HG02678 (cell line): ENCODE data around the gene SGK1.

Experiments used
- ATAC-seq: cut with Tn5 transposase; IDR thresholded peaks from one replicate; pipeline ENCODE4 v1.9.1; 2021; ENCODE audit warnings: mild to moderate bottlenecking, moderate library complexity; ENCODE audit not compliant: unreplicated experiment

SGK1 gene

GRCh38 chr6:134173366-134173725, 144.6 kb downstream of the SGK1 start:
- ATAC-seq: no peak

GRCh38 chr6:134172706-134173365, 145.1 kb downstream of the SGK1 start:
- ATAC-seq: no peak

GRCh38 chr6:134172020-134172705, 145.7 kb downstream of the SGK1 start:
- no peak for ATAC-seq

- ATAC-seq: no peak
Observed at GRCh38 chr6:134171517-134171916, 146.4 kb downstream of the SGK1 start.

DNA sequence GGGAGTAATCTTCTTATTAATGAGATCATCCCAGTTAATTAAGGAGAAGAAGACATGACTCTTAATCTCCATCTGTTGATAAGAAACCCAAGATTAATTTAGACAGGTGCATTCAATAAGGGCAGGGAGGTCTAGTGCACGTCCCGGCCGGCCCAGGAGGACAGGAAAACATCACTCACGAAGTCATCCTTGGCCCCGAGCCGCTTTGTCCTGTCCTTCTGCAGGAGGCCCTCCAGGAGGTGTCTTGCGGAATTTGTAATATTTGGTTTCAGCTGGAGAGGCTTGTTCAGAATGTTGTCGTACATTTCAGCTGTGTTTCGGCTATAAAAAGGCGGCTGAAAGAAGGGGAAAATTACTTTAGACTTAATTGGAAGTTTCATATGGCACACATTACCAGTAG, 147.1 kb downstream of the SGK1 start:
- no peak for ATAC-seq

GRCh38 chr6:134169871-134170486, 147.9 kb downstream of the SGK1 start:
- no peak for ATAC-seq

DNA sequence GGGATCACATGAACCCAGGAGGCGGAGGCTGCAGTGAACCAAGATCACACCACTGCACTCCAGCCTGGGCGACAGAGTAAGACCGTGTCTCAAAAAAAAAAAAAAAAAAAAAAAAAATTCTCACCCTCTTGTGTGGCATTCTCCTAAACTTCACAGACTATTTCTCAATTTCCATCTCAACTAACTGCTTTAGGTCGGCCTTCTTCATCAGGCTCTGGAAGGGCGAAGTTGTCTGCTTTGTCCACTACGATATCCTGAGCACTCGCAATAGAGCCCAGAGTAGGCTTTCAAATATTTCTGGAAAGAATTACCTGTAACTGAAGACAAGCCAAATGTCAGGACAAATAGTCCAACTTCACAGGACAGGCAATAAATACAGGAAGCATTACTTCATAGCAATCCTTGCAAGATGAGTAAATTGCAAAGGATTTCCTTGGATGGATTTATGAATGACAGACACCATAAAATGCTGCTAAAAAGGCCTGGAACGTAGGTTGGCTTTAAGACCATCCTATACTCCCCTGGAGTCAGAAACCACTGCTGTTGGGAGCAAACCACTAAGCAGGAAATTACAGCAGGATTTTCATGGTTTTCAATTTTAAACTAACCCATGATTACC, 149.2 kb downstream of the SGK1 start:
- ATAC-seq: no peak

DNA sequence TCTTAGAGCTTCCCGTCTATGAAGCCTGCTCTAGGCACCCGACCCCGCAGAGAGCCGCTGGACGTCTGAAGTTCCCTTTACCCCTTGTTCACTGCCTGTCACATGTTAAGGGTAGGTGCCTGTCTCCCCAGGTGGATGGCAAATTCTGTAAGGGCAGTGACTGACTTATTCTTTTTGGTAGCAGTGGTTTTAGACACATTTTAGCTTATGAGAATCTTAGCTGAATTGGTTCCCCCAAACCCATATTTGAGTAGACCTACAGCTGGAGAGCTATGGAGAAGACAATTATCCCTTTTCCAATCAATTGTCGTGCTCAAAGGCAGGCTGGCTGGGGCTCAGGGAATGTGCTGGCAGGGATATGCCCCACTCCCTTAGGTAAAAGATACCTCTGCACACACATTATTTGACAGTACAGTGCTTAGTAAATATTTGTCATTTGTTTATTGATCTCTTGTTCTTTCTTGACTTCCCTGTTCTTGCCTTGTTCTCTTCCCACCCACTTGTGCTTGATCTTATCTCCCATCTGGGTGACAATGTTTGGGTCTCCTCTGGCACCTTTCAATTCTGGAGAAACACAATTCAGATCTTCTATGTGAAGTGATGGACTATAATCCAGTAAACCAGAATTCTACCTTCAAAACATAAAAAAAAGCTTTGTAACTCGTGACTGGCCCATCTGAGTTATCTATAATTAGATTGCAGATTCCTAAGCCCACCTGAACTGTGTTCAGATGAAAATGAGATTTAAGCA, 151.2 kb downstream of the SGK1 start:
- ATAC-seq: no peak

DNA sequence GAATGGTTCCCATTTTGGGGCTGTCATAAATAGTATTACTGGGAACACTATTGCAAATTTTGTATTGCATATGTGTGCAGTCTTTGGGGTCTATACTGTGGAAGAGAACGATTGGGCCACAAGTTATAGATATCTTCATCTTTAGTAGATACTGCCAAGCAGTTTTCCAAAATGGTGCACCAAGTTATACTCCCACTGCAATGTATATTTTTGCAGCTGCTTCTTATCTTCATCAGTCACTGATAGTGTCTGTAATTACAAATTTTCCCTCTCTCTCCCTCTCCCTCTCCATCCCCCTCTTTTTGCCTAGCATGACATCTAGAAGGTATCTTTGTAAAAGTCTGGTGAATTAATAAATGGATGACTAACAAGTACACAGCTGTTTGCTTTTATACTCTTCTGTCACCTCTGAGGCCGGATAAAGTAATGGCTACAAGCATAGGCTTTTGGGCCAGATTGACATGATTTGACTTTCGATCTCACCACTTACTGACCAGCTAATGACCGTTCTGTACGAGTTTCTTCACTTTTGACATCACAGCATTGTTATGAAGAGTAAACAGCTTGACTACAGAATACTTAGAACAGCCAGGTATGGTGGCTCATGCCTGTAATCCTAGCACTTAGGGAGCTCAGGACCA, 152.2 kb downstream of the SGK1 start:
- ATAC-seq: no peak

GRCh38 chr6:134164300-134164699, 153.6 kb downstream of the SGK1 start:
- ATAC-seq: no peak

DNA sequence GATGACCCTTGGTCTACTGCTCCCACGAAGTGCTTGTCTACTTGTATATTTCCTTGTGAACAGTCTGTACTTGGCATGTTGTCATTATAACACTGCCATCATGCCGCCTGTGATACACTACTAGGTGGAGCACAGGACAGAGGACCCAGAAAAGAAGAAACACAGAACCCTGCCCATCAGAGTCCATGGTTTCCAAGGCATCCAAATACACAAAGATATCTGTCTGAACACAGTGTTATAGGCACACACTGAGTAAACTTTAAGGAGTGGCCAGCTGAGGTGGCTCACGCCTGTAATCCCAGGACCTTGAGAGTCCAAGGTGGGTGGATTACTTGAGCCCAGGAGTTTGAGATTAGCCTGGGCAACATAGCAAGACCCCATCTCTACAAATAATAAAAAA, 155.0 kb downstream of the SGK1 start:
- no peak for ATAC-seq

- ATAC-seq: no peak
Observed at GRCh38 chr6:134161041-134161440, 156.9 kb downstream of the SGK1 start.

DNA sequence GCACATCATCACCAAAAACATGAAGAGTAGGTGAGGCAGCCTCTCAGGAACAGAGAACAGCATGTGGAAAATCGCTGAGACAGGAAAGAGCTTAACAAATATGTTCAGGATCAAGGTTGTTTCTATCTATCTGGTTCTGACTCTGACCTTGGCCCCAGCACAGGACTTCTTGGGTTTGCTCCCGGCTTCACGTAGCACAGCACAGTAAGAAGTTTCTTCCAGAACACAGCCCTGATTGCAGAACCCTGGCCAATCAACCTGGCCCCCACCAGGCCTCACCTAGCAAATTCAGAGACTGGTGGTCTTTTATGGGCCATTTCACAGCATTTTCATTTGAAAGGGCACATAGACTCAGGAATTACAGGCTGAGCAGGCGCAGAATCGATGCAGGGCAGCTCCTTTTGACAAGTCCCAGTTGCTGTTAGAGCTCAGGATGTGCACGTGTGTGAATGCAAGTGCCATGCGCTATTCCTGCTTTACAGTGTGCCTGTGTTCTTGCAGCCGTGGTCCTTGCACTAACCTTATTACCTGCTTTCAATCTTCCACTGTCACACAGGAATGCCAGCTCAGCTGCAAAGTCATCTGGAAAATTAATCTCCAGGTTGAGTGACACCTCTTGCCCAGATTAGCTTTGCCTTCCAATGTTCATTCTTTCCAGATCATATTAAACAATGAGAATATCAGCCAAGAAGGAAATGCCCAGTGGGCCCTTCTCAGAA, 165.0 kb downstream of the SGK1 start:
- ATAC-seq: no peak

DNA sequence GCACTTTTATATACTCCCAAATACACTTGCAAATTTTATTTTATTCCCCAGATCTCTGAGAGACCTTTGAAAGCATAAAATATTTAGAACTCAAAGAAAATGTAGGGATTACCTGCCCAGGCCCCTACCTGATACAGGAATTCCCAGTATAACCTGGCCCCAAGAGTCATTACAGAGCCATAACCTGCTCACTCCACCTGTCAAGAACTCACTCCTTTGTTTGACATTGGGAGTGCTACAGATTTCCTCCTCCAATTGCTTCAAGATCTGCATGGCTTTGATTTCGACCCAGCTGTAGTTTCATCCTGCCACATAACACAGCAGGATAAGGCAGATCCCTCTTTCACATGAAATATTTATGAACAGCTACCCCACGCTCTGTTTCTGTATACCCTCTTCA, 169.3 kb downstream of the SGK1 start:
- ATAC-seq: no peak

- ATAC-seq: no peak
Observed at GRCh38 chr6:134147034-134147533, 170.8 kb downstream of the SGK1 start.

GRCh38 chr6:134146268-134147033, 171.5 kb downstream of the SGK1 start:
- no peak for ATAC-seq

GRCh38 chr6:134145786-134146185, 172.1 kb downstream of the SGK1 start:
- ATAC-seq: no peak

DNA sequence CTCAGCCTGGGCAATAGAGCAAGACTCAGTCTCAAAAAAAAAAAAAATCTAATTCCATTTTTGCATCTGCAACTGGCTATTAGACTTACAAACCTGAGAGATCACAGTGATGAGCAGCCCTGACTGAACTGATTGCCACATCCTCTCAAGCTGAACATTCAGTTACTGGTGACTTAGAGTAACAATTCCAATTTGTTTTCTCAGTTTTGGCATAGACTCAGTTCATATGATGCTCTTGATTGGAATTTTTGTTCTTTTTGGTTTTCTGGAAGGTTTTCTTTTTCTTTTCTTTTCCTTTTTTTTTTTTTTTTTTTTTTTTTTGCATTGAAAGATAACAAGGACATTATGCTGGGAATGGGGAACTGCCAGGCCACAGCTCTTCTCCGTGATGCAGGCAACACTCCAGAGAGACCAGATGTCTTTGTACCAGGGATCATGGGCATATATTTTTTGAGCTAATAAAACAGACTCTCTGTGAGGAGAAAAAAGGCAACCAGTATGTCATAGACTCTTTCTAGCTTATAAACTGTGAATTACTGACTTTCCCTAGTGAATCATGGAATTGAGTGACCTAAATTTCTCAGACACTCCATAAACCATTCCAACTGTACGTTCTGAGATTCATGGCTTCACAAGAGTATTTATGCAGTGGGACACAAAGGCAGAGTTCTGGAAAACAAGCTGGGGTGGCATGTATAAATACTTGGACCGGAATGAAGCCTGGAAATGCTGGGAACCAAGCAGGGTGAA, 179.5 kb downstream of the SGK1 start:
- ATAC-seq: no peak
